IMR-90 (cell line): Measurements from ENCODE around the gene EXPH5. TPM values are rescaled to one million over a fixed set of nuclear protein-coding genes. Genes with fewer than 3 reads are reported as not detected.

Experiments used
- ATAC-seq: fragments of 200-7000 bp; cut with Tn5 transposase; 2 replicates; pipeline ENCODE4 v1.9.1; 2020; ENCODE audit warnings: low read depth, mild to moderate bottlenecking, moderate library complexity
- BruUV-seq: library from RNA; stranded (reverse); fragments of 400-500 nt; replicated peaks from 2 replicates; lab custom pipeline; 2021; lab: Mats Ljungman, UMichigan
- CTCF ChIA-PET: fragments of 300-600 bp; formaldehyde crosslinking; extraction: SDS; loops from one replicate; lab custom pipeline; 2021; ENCODE audit warnings: antibody characterized with exemption; lab: Yijun Ruan, JAX
- POLR2A ChIA-PET: fragments of 300-600 bp; sonication (Branson Sonifier 250); formaldehyde crosslinking; loops from one replicate; lab custom pipeline; 2022; ENCODE audit warnings: antibody characterized with exemption; ENCODE audit not compliant: unreplicated experiment; lab: Charles Lee
- DNase-seq: peaks from one replicate; pipeline ENCODE4 v3.0.0; 2013
- H2AFZ ChIP-seq: replicated peaks from 2 replicates; pipeline ENCODE3; 2013; ENCODE audit warnings: low read length, mild to moderate bottlenecking; ENCODE audit not compliant: poor library complexity
- H2AK5ac ChIP-seq: 2 replicates; pipeline ENCODE4 v1.6.1; 2013; ENCODE audit warnings: low read depth, low read length, inconsistent platforms
- H2AK9ac ChIP-seq: replicated peaks from 2 replicates; pipeline ENCODE3; 2013; ENCODE audit warnings: mild to moderate bottlenecking, low read depth, low read length, moderate library complexity; ENCODE audit not compliant: poor library complexity
- H2BK120ac ChIP-seq: 2 replicates; pipeline ENCODE4 v1.6.1; 2013; ENCODE audit warnings: low read depth, low read length, inconsistent platforms
- H2BK15ac ChIP-seq: 3 replicates; pipeline ENCODE4 v1.6.1; 2013; ENCODE audit warnings: low read depth, low read length, inconsistent platforms
- H2BK20ac ChIP-seq: 2 replicates; pipeline ENCODE4 v1.6.1; 2013; ENCODE audit warnings: low read depth, mild to moderate bottlenecking, inconsistent platforms, low read length, moderate library complexity
- H2BK5ac ChIP-seq: 2 replicates; pipeline ENCODE4 v1.6.1; 2013; ENCODE audit warnings: mild to moderate bottlenecking, low read depth, low read length, inconsistent platforms; ENCODE audit not compliant: poor library complexity, severe bottlenecking
- H3K14ac ChIP-seq: replicated peaks from 2 replicates; pipeline ENCODE4 v1.6.1; 2013; ENCODE audit warnings: low read depth, low read length, inconsistent platforms
- H3K18ac ChIP-seq: 2 replicates; pipeline ENCODE4 v1.6.1; 2013; ENCODE audit warnings: low read depth, low read length, control low read depth
- H3K23ac ChIP-seq: 2 replicates; pipeline ENCODE4 v1.6.1; 2013; ENCODE audit warnings: low read depth, low read length, inconsistent platforms
- H3K27ac ChIP-seq: 2 replicates; pipeline ENCODE4 v1.5.1; 2013; ENCODE audit warnings: mild to moderate bottlenecking, control low read depth, low read length; ENCODE audit not compliant: insufficient read depth
- H3K27me3 ChIP-seq: 2 replicates; pipeline ENCODE4 v1.6.1; 2013; ENCODE audit warnings: low read length; ENCODE audit not compliant: control insufficient read depth, insufficient read depth
- H3K36me3 ChIP-seq: 2 replicates; pipeline ENCODE4 v1.6.1; 2013; ENCODE audit warnings: low read length, mixed read lengths; ENCODE audit not compliant: control insufficient read depth, insufficient read depth
- H3K4ac ChIP-seq: 2 replicates; pipeline ENCODE4 v1.6.1; 2013; ENCODE audit warnings: low read depth, low read length, inconsistent platforms
- H3K4me1 ChIP-seq: 2 replicates; pipeline ENCODE4 v1.6.1; 2013; ENCODE audit warnings: low read length, mixed read lengths; ENCODE audit not compliant: control insufficient read depth, insufficient read depth
- H3K4me2 ChIP-seq: 2 replicates; pipeline ENCODE4 v1.6.1; 2013; ENCODE audit warnings: low read depth, mild to moderate bottlenecking, control low read depth, low read length, moderate library complexity
- H3K4me3 ChIP-seq: 2 replicates; pipeline ENCODE4 v1.5.1; 2013; ENCODE audit warnings: low read depth, mild to moderate bottlenecking, control low read depth, low read length, moderate library complexity; ENCODE audit not compliant: insufficient read depth
- H3K56ac ChIP-seq: 2 replicates; pipeline ENCODE4 v1.6.1; 2013; ENCODE audit warnings: low read length, inconsistent platforms; ENCODE audit not compliant: insufficient read depth; ENCODE audit errors: extremely low read depth
- H3K79me1 ChIP-seq, 2 experiments: 2 replicates each; pipeline ENCODE4 v1.6.1; 2013; ENCODE audit warnings: low read length in 2 of 2, inconsistent platforms in 1 of 2, low read depth in 1 of 2
- H3K9ac ChIP-seq: 2 replicates; pipeline ENCODE4 v1.6.1; 2013; ENCODE audit warnings: low read depth, low read length, control low read depth
- H3K9me1 ChIP-seq: 2 replicates; pipeline ENCODE4 v1.6.1; 2013; ENCODE audit warnings: low read length, inconsistent platforms; ENCODE audit not compliant: insufficient read depth
- H3K9me3 ChIP-seq: 2 replicates; pipeline ENCODE4 v1.6.1; 2013; ENCODE audit warnings: low read length; ENCODE audit not compliant: control insufficient read depth, insufficient read depth
- H4K20me1 ChIP-seq: 2 replicates; pipeline ENCODE4 v1.6.1; 2013; ENCODE audit warnings: low read length, inconsistent platforms; ENCODE audit not compliant: insufficient read depth
- H4K5ac ChIP-seq: 2 replicates; pipeline ENCODE4 v1.6.1; 2013; ENCODE audit warnings: mild to moderate bottlenecking, low read depth, low read length, control low read depth
- H4K8ac ChIP-seq, 2 experiments: 2 replicates each; pipeline ENCODE4 v1.6.1; 2013; ENCODE audit warnings: low read depth in 2 of 2, low read length in 2 of 2, control low read depth in 1 of 2, inconsistent platforms in 1 of 2
- H4K91ac ChIP-seq: 2 replicates; pipeline ENCODE4 v1.6.1; 2013; ENCODE audit warnings: low read depth, low read length, inconsistent platforms; ENCODE audit not compliant: insufficient read depth
- FOS ChIP-seq: fragments of 150-350 bp; IDR thresholded peaks from 2 replicates; pipeline ENCODE4 v1.6.1; 2016; ENCODE audit warnings: low read depth, low read length
- POLR2A ChIP-seq: IDR thresholded peaks from 2 replicates; pipeline ENCODE4 v1.6.1; 2012; ENCODE audit warnings: mild to moderate bottlenecking, low read depth, low read length
- RAD21 ChIP-seq: IDR thresholded peaks from 2 replicates; pipeline ENCODE4 v1.6.1; 2012; ENCODE audit warnings: low read length, improper control_type of control experiment
- RCOR1 ChIP-seq: IDR thresholded peaks from 2 replicates; pipeline ENCODE4 v1.6.1; 2012; ENCODE audit warnings: mild to moderate bottlenecking, low read length, improper control_type of control experiment; ENCODE audit not compliant: insufficient replicate concordance
- dilution Hi-C: fragments of 300-500 bp; cut with HindIII; formaldehyde crosslinking; loops from one replicate; pipeline ENCODE4 v1.14.3; 2018; ENCODE audit warnings: low sequenced_read_pairs; ENCODE audit not compliant: unreplicated experiment
- in situ Hi-C: fragments of 300-500 bp; cut with MboI; formaldehyde crosslinking; loops from 3 replicates; pipeline ENCODE4 v1.14.3; 2019; ENCODE audit warnings: low sequenced_read_pairs, inconsistent platforms, mixed read lengths
- intact Hi-C: fragments of 100-400 bp; cut with micrococcal nuclease; formaldehyde crosslinking; loops from 2 replicates; pipeline ENCODE4 v1.10.0; 2022
- polyA plus RNA-seq, 3 experiments: library from polyadenylated mRNA; depleted of rRNA; stranded (reverse); fragments of >200 nt; gene quantifications; 2 replicates each; pipeline ENCODE4 v1.2.3, GENCODE V29; 2012; ENCODE audit warnings: low replicate concordance in 1 of 3
- total RNA-seq: library from RNA; depleted of rRNA; stranded (reverse); fragments of >200 nt; gene quantifications from 2 replicates; pipeline ENCODE4 v1.2.3, GENCODE V29; 2012
- TF ChIP-seq, protein P1 (sequence below): fragments of 150-350 bp; IDR thresholded peaks from 2 replicates; pipeline ENCODE4 v1.6.1; 2016; ENCODE audit warnings: low read depth, mild to moderate bottlenecking, low read length, moderate library complexity, borderline replicate concordance

EXPH5 gene
- total and polyA plus RNA-seq, 2 of the 4 experiments (the other 2 are of a cell fraction), result 0.05 to 0.72 TPM

DNA sequence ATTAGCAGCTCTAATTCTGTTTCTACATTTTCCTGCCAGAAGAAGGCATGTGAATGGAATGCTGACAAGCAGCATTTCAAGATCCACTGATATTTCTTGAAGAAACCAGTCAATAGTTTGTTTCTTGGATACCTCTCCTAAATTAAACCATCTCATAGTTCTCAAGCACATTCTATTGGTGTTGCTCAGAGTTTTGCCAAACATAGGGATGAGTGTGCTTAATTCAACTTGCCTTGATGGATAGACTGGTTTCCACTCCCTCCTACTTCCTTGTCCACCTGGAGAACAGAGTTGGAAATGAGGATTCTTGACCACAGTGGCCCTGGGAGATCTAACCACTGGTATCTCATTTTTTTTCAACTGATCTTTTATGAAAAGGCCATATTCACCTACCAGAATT, 41.5 kb upstream of the EXPH5 start:
- Histone ChIP-seq H3K56ac (no peak overlapping the region), H3K18ac (no peak overlapping the region), H4K8ac (no peak overlapping the region), H4K91ac (no peak overlapping the region), H3K23ac (no peak overlapping the region), H2BK5ac (no peak overlapping the region), H2BK20ac (no peak overlapping the region), H2AK5ac (no peak overlapping the region), H3K4ac (no peak overlapping the region), H2AFZ (no peak overlapping the region), H3K9me1 (no peaks in the 10 kb centered on the region; the same call in 1 of the 2 replicates), H3K4me3 (no peak overlapping the region), H3K79me1 (no peaks in the 10 kb centered on the region), H3K4me2 (no peak overlapping the region), H4K20me1 (no peaks in the 10 kb centered on the region), H2AK9ac (no peak overlapping the region), H3K27ac (no peak overlapping the region), H3K9ac (no peak overlapping the region), H3K9me3 (no peaks in the 10 kb centered on the region), H3K4me1 (0 out of 2 replicates have a peak, but pooled peaks cover 2% of the 10 kb centered on the region), H3K36me3 (no peaks in the 10 kb centered on the region), H2BK15ac (no peak overlapping the region), H2BK120ac (no peak overlapping the region), H4K5ac (no peak overlapping the region), H3K14ac (no peak overlapping the region), H3K27me3 (peaks cover 5% of the 10 kb centered on the region; the same call in 1 of the 2 replicates)
- in situ Hi-C loops, result no loop called here
- no TSS peak for BruUV-seq
- no peak for ATAC-seq
- ChIA-PET CTCF (interaction anchor here (0.7 kb wide), 1 partner anchor 11 kb away, joined by 3 read pairs; no protein-coding TSS in a partner anchor), POLR2A (no interaction called here)
- intact Hi-C loops, result no loop called here
- TF ChIP-seq, protein P1, sequence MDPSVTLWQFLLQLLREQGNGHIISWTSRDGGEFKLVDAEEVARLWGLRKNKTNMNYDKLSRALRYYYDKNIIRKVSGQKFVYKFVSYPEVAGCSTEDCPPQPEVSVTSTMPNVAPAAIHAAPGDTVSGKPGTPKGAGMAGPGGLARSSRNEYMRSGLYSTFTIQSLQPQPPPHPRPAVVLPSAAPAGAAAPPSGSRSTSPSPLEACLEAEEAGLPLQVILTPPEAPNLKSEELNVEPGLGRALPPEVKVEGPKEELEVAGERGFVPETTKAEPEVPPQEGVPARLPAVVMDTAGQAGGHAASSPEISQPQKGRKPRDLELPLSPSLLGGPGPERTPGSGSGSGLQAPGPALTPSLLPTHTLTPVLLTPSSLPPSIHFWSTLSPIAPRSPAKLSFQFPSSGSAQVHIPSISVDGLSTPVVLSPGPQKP, result no peak
- TF ChIP-seq RCOR1, result no peak
- no peak for TF ChIP-seq FOS
- no peak for TF ChIP-seq RAD21
- no peak for TF ChIP-seq POLR2A
- DNase-seq, result peak; percentile 16
- dilution Hi-C loops, result no loop called here
